GM12875 (cell line): ENCODE measurements around the gene SLC39A7.

Experiments
- H3K4me3 ChIP-seq: one replicate; pipeline ENCODE4 v1.5.1; 2011; ENCODE audit warnings: low read depth, low read length, control low read depth
- CTCF ChIP-seq: IDR thresholded peaks from 2 replicates; pipeline ENCODE4 v1.5.1; 2011; ENCODE audit warnings: low read depth, mild to moderate bottlenecking, control low read depth, inconsistent platforms, low read length, moderate library complexity, borderline replicate concordance; ENCODE audit not compliant: insufficient read depth

Gene SLC39A7

GRCh38 chr6:33212857-33213165 lies 12.1 kb downstream of the SLC39A7 start:
- no peak for TF ChIP-seq CTCF
- H3K4me3 ChIP-seq: no peak overlapping the region

GRCh38 chr6:33213166-33213988 lies 12.7 kb downstream of the SLC39A7 start:
- H3K4me3 ChIP-seq: no peak overlapping the region
- no peak for TF ChIP-seq CTCF

GRCh38 chr6:33213989-33214335 lies 13.3 kb downstream of the SLC39A7 start:
- H3K4me3 ChIP-seq: no peak overlapping the region
- TF ChIP-seq CTCF: no peak

GRCh38 chr6:33215271-33216116 lies 14.8 kb downstream of the SLC39A7 start:
- no peak for TF ChIP-seq CTCF
- no peak overlapping the region for H3K4me3 ChIP-seq

GRCh38 chr6:33216117-33216649 lies 15.5 kb downstream of the SLC39A7 start:
- TF ChIP-seq CTCF: no peak
- H3K4me3 ChIP-seq: no peak overlapping the region

GRCh38 chr6:33217246-33217645 lies 16.6 kb downstream of the SLC39A7 start:
- no peak overlapping the region for H3K4me3 ChIP-seq

More at GRCh38 chr6:33217246-33217645, 16.6 kb downstream of the SLC39A7 start:
- no peak for TF ChIP-seq CTCF
